GM23338 (cell line): ENCODE measurements around the gene NPAS3. TPM values are rescaled to one million over a fixed set of nuclear protein-coding genes. Genes with fewer than 3 reads are reported as not detected.

ENCODE experiments used
- ATAC-seq: fragments of 200-7000 bp; cut with Tn5 transposase; 3 replicates; pipeline ENCODE4 v1.9.1; 2020
- DNase-seq: peaks from one replicate; pipeline ENCODE4 v3.0.0-alpha.2; 2015; ENCODE audit warnings: low spot score
- H2AFZ ChIP-seq: fragments of 200-600 bp; sonication (generic); 2 replicates; pipeline ENCODE4 v1.8.0; 2016; ENCODE audit warnings: antibody characterized with exemption, mild to moderate bottlenecking, moderate library complexity
- H3F3A ChIP-seq: fragments of 200-600 bp; sonication (generic); replicated peaks from 2 replicates; pipeline ENCODE4 v1.8.0; 2017; ENCODE audit warnings: antibody characterized with exemption, mixed run types, low read depth
- H3K27ac ChIP-seq: fragments of 200-600 bp; sonication (generic); 2 replicates; pipeline ENCODE4 v1.6.1; 2016; ENCODE audit warnings: low read depth
- H3K27me3 ChIP-seq: fragments of 200-600 bp; sonication (generic); 2 replicates; pipeline ENCODE4 v1.8.0; 2016; ENCODE audit warnings: mild to moderate bottlenecking, mixed run types, moderate library complexity; ENCODE audit not compliant: insufficient read depth
- H3K36me3 ChIP-seq: fragments of 200-600 bp; sonication (generic); 2 replicates; pipeline ENCODE4 v1.8.0; 2016; ENCODE audit warnings: mild to moderate bottlenecking; ENCODE audit not compliant: insufficient read depth
- H3K4me1 ChIP-seq: fragments of 200-600 bp; sonication (generic); 2 replicates; pipeline ENCODE4 v1.8.0; 2016; ENCODE audit warnings: mild to moderate bottlenecking, moderate library complexity; ENCODE audit not compliant: insufficient read depth
- H3K4me2 ChIP-seq: fragments of 200-600 bp; sonication (generic); 2 replicates; pipeline ENCODE4 v1.7.1; 2017; ENCODE audit warnings: mixed run types
- H3K4me3 ChIP-seq: fragments of 200-600 bp; sonication (generic); 2 replicates; pipeline ENCODE4 v1.6.1; 2016; ENCODE audit warnings: mixed run types
- H3K79me2 ChIP-seq: fragments of 200-600 bp; sonication (generic); replicated peaks from 2 replicates; pipeline ENCODE4 v1.8.0; 2017; ENCODE audit warnings: mild to moderate bottlenecking; ENCODE audit not compliant: insufficient read depth
- H3K9me2 ChIP-seq: fragments of 200-600 bp; sonication (generic); 2 replicates; pipeline ENCODE4 v1.8.0; 2017; ENCODE audit not compliant: insufficient read depth
- H4K20me1 ChIP-seq: fragments of 200-600 bp; sonication (generic); replicated peaks from 2 replicates; pipeline ENCODE4 v1.8.0; 2017; ENCODE audit warnings: mild to moderate bottlenecking; ENCODE audit not compliant: insufficient read depth
- H3K27ac Mint-ChIP-seq: 2 replicates; pipeline ENCODE4 v1.8.0; 2020; ENCODE audit warnings: inconsistent platforms, mild to moderate bottlenecking, moderate library complexity, mixed read lengths
- H3K27me3 Mint-ChIP-seq: 3 replicates; pipeline ENCODE4 v1.8.0; 2022; ENCODE audit warnings: low read depth, mild to moderate bottlenecking, moderate library complexity, mixed read lengths, inconsistent platforms; ENCODE audit not compliant: insufficient read depth, poor library complexity
- H3K36me3 Mint-ChIP-seq: 3 replicates; pipeline ENCODE4 v1.8.0; 2021; ENCODE audit warnings: low read depth, mild to moderate bottlenecking, inconsistent platforms, moderate library complexity, mixed read lengths
- H3K4me1 Mint-ChIP-seq: 3 replicates; pipeline ENCODE4 v1.8.0; 2020; ENCODE audit warnings: mild to moderate bottlenecking, inconsistent platforms, mixed read lengths
- H3K4me3 Mint-ChIP-seq: 3 replicates; pipeline ENCODE4 v1.8.0; 2021; ENCODE audit warnings: moderate library complexity, mild to moderate bottlenecking, inconsistent platforms, mixed read lengths
- H3K9me3 Mint-ChIP-seq: 3 replicates; pipeline ENCODE4 v1.8.0; 2020; ENCODE audit warnings: moderate library complexity, mild to moderate bottlenecking, inconsistent platforms, mixed read lengths
- CREB1 ChIP-seq: fragments of 250-450 bp; sonication (Bioruptor Pico); IDR thresholded peaks from 2 replicates; pipeline ENCODE4 v1.5.0; 2020; ENCODE audit warnings: low read depth, mild to moderate bottlenecking, moderate library complexity
- ETS1 ChIP-seq: IDR thresholded peaks from 2 replicates; pipeline ENCODE4 v1.6.1; 2016; ENCODE audit warnings: antibody characterized with exemption
- EZH2 ChIP-seq: fragments of 200-600 bp; sonication (generic); IDR thresholded peaks from one replicate; pipeline ENCODE4 v1.8.0; 2017; ENCODE audit warnings: antibody characterized with exemption, mild to moderate bottlenecking, low read depth; ENCODE audit not compliant: unreplicated experiment
- JUNB ChIP-seq: IDR thresholded peaks from one replicate; pipeline ENCODE4 v1.6.1; 2016; ENCODE audit warnings: antibody characterized with exemption; ENCODE audit not compliant: unreplicated experiment
- NANOG ChIP-seq: IDR thresholded peaks from 2 replicates; pipeline ENCODE4 v1.6.1; 2016; ENCODE audit warnings: antibody characterized with exemption, borderline replicate concordance
- POLR2AphosphoS5 ChIP-seq: IDR thresholded peaks from 2 replicates; pipeline ENCODE4 v1.6.1; 2016; ENCODE audit warnings: antibody characterized with exemption, low read depth
- REST ChIP-seq: IDR thresholded peaks from one replicate; pipeline ENCODE4 v1.6.1; 2018; ENCODE audit warnings: antibody characterized with exemption; ENCODE audit not compliant: unreplicated experiment
- STAT1 ChIP-seq: IDR thresholded peaks from one replicate; pipeline ENCODE4 v1.6.1; 2016; ENCODE audit warnings: antibody characterized with exemption; ENCODE audit not compliant: unreplicated experiment
- ZNF114 ChIP-seq: fragments of 250-450 bp; sonication (Bioruptor Pico); IDR thresholded peaks from 2 replicates; pipeline ENCODE4 v1.5.0; 2020; ENCODE audit warnings: mild to moderate bottlenecking, moderate library complexity
- ZNF331 ChIP-seq: fragments of 250-450 bp; sonication (Bioruptor Pico); IDR thresholded peaks from 2 replicates; pipeline ENCODE4 v1.5.0; 2020; ENCODE audit warnings: low read depth, mild to moderate bottlenecking, moderate library complexity
- ZNF462 ChIP-seq: fragments of 250-450 bp; sonication (Bioruptor Pico); IDR thresholded peaks from 2 replicates; pipeline ENCODE4 v1.5.0; 2020; ENCODE audit warnings: mild to moderate bottlenecking, moderate library complexity
- polyA plus RNA-seq: library from polyadenylated mRNA; unstranded; fragments of >200 nt; fragmentation: Nextera tagmentation; extraction: Ambion mirVana; gene quantifications from 2 replicates; pipeline ENCODE4 v1.2.1, GENCODE V29; 2016
- total RNA-seq: library from RNA; depleted of rRNA; stranded (reverse); fragments of >200 nt; shearing (Covaris generic); gene quantifications from 2 replicates; pipeline ENCODE4 v1.2.3, GENCODE V29; 2014
- TF ChIP-seq, protein P1 (sequence below), 2 experiments: fragments of 200-600 bp in 1 of 2; sonication (generic) in 1 of 2; conservative IDR thresholded peaks; 2 replicates each; pipeline versions ENCODE4 v1.5.1 to v1.6.1; 2016 to 2017; ENCODE audit warnings: antibody characterized with exemption in 2 of 2, low read depth in 2 of 2, mild to moderate bottlenecking in 2 of 2, moderate library complexity in 1 of 2

The NPAS3 gene
- total and polyA plus RNA-seq, 2 experiments from 2014 or later, result 0.17 to 0.19 TPM

GRCh38 chr14:33386140-33386539 lies 447.5 kb downstream of the NPAS3 start:
- no peaks in the 10 kb centered on the region for H3K27me3 ChIP-seq
- H3K79me2 ChIP-seq, result no peaks in the 10 kb centered on the region
- no peak overlapping the region for H3K4me2 ChIP-seq
- no peak for ATAC-seq
- Mint-ChIP-seq H3K4me1 (peaks cover 26% of the 10 kb centered on the region), H3K27ac (no peak overlapping the region), H3K36me3 (no peaks in the 10 kb centered on the region), H3K9me3 (no peaks in the 10 kb centered on the region), H3K4me3 (no peak overlapping the region), H3K27me3 (no peaks in the 10 kb centered on the region)
- H3K27ac ChIP-seq, result no peak overlapping the region
- TF ChIP-seq JUNB (no peak), ZNF462 (CRISPR knock-in tag) (no peak), ZNF331 (CRISPR knock-in tag) (no peak), POLR2AphosphoS5 (no peak), EZH2 (no peak), ZNF114 (CRISPR knock-in tag) (no peak), REST (no peak), NANOG (no peak), CREB1 (CRISPR knock-in tag) (no peak), ETS1 (no peak), STAT1 (no peak)
- TF ChIP-seq, protein P1, sequence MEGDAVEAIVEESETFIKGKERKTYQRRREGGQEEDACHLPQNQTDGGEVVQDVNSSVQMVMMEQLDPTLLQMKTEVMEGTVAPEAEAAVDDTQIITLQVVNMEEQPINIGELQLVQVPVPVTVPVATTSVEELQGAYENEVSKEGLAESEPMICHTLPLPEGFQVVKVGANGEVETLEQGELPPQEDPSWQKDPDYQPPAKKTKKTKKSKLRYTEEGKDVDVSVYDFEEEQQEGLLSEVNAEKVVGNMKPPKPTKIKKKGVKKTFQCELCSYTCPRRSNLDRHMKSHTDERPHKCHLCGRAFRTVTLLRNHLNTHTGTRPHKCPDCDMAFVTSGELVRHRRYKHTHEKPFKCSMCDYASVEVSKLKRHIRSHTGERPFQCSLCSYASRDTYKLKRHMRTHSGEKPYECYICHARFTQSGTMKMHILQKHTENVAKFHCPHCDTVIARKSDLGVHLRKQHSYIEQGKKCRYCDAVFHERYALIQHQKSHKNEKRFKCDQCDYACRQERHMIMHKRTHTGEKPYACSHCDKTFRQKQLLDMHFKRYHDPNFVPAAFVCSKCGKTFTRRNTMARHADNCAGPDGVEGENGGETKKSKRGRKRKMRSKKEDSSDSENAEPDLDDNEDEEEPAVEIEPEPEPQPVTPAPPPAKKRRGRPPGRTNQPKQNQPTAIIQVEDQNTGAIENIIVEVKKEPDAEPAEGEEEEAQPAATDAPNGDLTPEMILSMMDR (conservative IDR thresholded peaks at IDR 0.05; ENCODE audit: low read depth in 2 of 2), result no peak
- H3K4me3 ChIP-seq, result no peak overlapping the region
- H3F3A ChIP-seq, result no peaks in the 10 kb centered on the region
- DNase-seq, result no peak
- no peak overlapping the region for H2AFZ ChIP-seq
- H3K9me2 ChIP-seq, result peaks cover under 1% of the 10 kb centered on the region; the same call in 1 of the 2 replicates
- H3K4me1 ChIP-seq, result 0 out of 2 replicates have a peak, but pooled peaks cover 6% of the 10 kb centered on the region
- H4K20me1 ChIP-seq, result no peaks in the 10 kb centered on the region
- H3K36me3 ChIP-seq, result no peaks in the 10 kb centered on the region
